Spleen (tissue), 7 donors: ENCODE data around the gene SHISA4.
"Not testable (repeated sequence)": the region's sequence is repeated elsewhere in the genome, so short reads cannot be mapped to it uniquely, and the experiment has no call there.

Experiments
- POLR2A ChIP-seq, 3 donors: fragments of 450-650 bp; IDR thresholded peaks; one replicate each; pipeline ENCODE4 v1.5.1; 2017; ENCODE audit warnings: antibody characterized with exemption in 3 of 3, mild to moderate bottlenecking in 1 of 3
- TF ChIP-seq, protein P1 (sequence below), 11 experiments: fragments of 200-600 bp in 7 of 11; fragments of 450-650 bp in 4 of 11; sonication (generic) in 4 of 11; IDR thresholded peaks in 8 of 11; conservative IDR thresholded peaks in 3 of 11; 1 replicate in 7 of 11; 2 replicates in 4 of 11; pipeline versions ENCODE4 v1.4.0 to v1.8.0; 2016 to 2021; ENCODE audit warnings: antibody characterized with exemption in 11 of 11, inconsistent platforms in 4 of 11, mild to moderate bottlenecking in 1 of 11
- donor health status: DM: no; HTN: no; CAD: no; lungs with moderate emphysema.
- donor health status: DM: no; HTN: no; CAD: no.
- donor health status: DM: no; HTN: no; CAD: no.

DNA sequence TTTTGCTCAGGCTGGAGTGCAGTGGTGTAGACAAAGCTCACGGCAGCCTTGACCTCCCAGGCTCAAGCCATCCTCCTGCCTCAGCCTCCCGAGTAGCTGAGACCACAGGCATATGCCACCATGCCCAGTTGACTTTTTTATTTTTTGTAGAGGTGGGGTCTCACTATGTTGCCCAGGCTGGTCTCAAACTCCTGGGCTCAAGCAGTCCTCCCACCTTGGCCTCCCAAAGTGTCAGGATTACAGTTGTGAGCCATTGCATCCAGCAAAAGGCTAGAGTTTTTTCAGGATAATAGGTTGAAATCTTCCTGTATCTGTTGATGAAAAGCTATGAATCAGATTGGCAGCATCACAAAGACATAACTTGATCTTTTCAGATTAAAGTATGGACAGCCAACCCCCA lies 32.0 kb upstream of the SHISA4 start:
- TF ChIP-seq, protein P1, sequence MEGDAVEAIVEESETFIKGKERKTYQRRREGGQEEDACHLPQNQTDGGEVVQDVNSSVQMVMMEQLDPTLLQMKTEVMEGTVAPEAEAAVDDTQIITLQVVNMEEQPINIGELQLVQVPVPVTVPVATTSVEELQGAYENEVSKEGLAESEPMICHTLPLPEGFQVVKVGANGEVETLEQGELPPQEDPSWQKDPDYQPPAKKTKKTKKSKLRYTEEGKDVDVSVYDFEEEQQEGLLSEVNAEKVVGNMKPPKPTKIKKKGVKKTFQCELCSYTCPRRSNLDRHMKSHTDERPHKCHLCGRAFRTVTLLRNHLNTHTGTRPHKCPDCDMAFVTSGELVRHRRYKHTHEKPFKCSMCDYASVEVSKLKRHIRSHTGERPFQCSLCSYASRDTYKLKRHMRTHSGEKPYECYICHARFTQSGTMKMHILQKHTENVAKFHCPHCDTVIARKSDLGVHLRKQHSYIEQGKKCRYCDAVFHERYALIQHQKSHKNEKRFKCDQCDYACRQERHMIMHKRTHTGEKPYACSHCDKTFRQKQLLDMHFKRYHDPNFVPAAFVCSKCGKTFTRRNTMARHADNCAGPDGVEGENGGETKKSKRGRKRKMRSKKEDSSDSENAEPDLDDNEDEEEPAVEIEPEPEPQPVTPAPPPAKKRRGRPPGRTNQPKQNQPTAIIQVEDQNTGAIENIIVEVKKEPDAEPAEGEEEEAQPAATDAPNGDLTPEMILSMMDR (IDR thresholded peaks at IDR 0.05 in 8 of 11, conservative IDR thresholded peaks at IDR 0.05 in 3 of 11) = not testable (repeated sequence)
- TF ChIP-seq POLR2A (IDR thresholded peaks at IDR 0.05) = not testable (repeated sequence)
